ENCODE results near the gene COMMD6. TPM values are rescaled to one million over a fixed set of nuclear protein-coding genes. Genes with fewer than 3 reads are reported as not detected.

COMMD6 gene
- total and polyA plus RNA-seq, 2 donors (not counting 3 experiments of a cell fraction or from before 2014, with no cell fraction given), result 71.7 to 122 TPM

GRCh38 chr13:75486146-75487062 lies 51.2 kb downstream of the COMMD6 start:
- Histone ChIP-seq H3K4me1 (ENCODE audit: control insufficient read depth, extremely low read depth, insufficient read depth, low read length) (peaks cover 2% of the 10 kb centered on the region), H3K4me3 (replicated peaks in 1 of 3; ENCODE audit: insufficient read depth in 1 of 3, low read depth in 1 of 3, low read length in 3 of 3) (no peak overlapping the region), H4K20me1 (replicated peaks; ENCODE audit: control insufficient read depth, extremely low read depth, insufficient read depth, low read length) (no peaks in the 10 kb centered on the region), H3K9me3 (replicated peaks; ENCODE audit: control insufficient read depth, insufficient read depth, low read length) (no peaks in the 10 kb centered on the region), H3K9me1 (replicated peaks; ENCODE audit: control insufficient read depth, extremely low read depth, insufficient read depth, low read length) (no peaks in the 10 kb centered on the region), H3K27ac (ENCODE audit: insufficient read depth, low read depth, low read length) (no peak overlapping the region), H3K27me3 (ENCODE audit: control insufficient read depth in 2 of 2, insufficient read depth in 2 of 2, low read length in 2 of 2) (peaks cover 0 to 5% of the 10 kb centered on the region in 2 experiments), H2AFZ (ENCODE audit: low read depth, low read length) (no peak overlapping the region), H3K9ac (replicated peaks; ENCODE audit: extremely low read depth, insufficient read depth, low read length) (no peak overlapping the region), H3K4me2 (ENCODE audit: insufficient read depth, low read length) (no peak overlapping the region), H3K36me3 (ENCODE audit: control insufficient read depth in 2 of 2, extremely low read depth in 1 of 2, insufficient read depth in 2 of 2, low read length in 2 of 2) (no peaks in the 10 kb centered on the region), H3K79me2 (ENCODE audit: control insufficient read depth, insufficient read depth, low read length) (no peaks in the 10 kb centered on the region)
- no TSS peak for BruUV-seq (replicated peaks)
- ChIA-PET POLR2A (no interaction called here), CTCF (interaction anchor here (1.0 to 2.0 kb wide), 3 partner anchors 18 to 267 kb away, joined by 3 to 8 read pairs (median 3); no protein-coding TSS in a partner anchor)
- dilution Hi-C loops (cut with MboI; ENCODE audit: extremely low pct_ligation_motif_present, low sequenced_read_pairs) (no loop called here), intact Hi-C loops (cut with micrococcal nuclease) (loop anchor here (10.0 kb wide), 1 partner anchor 188 kb away; no protein-coding TSS in a partner anchor)
- DNase-seq (ENCODE audit: low read depth, low spot score), result no peak
- TF ChIP-seq EZH2 (IDR thresholded peaks at IDR 0.05; ENCODE audit: borderline replicate concordance, low read depth, low read length, severe bottlenecking) (no peak), MYC (IDR thresholded peaks at IDR 0.05; ENCODE audit: low read depth, low read length) (no peak), POLR2A (IDR thresholded peaks at IDR 0.05; ENCODE audit: low read depth, low read length) (no peak), GATA2 (IDR thresholded peaks at IDR 0.05; ENCODE audit: insufficient read depth, insufficient read length, low read depth, low read length) (no peak), FOS (IDR thresholded peaks at IDR 0.05; ENCODE audit: borderline replicate concordance, insufficient read depth, low read length) (no peak)
- no peak for FAIRE-seq
